ENCODE data around the gene C12orf54.
"Not testable (repeated sequence)": the region's sequence is repeated elsewhere in the genome, so short reads cannot be mapped to it uniquely, and the experiment has no call there.

The C12orf54 gene

DNA sequence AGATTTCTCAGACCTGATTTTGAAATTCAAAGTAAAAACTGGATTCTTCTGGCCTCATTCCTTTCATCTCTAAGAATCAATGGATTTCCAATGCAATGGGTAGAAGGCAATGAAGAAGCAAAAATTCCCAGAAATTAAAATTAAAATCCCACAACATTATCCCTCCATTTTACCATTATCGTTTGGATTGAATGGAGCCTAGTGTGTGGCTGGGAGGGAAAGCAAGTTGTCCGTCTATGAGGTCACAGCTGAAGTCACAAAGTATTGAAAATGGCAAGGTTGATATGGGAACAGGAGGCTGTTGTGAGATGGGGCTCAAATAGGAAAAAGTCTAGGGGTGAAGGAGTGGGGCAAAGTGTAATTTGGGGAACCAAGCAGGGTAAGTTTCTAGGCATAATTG is at the start of gene C12orf54:
C12orf54 (plus strand) TSS at position 301 of the 400 bp plus-strand sequence. CDS start 799 bp downstream, outside the sequence.
- DNase-seq (ENCODE audit: extremely low spot score), result no peak
- ChIA-PET POLR2A (no interaction called here), CTCF (no interaction called here)
- TF ChIP-seq, protein P1, sequence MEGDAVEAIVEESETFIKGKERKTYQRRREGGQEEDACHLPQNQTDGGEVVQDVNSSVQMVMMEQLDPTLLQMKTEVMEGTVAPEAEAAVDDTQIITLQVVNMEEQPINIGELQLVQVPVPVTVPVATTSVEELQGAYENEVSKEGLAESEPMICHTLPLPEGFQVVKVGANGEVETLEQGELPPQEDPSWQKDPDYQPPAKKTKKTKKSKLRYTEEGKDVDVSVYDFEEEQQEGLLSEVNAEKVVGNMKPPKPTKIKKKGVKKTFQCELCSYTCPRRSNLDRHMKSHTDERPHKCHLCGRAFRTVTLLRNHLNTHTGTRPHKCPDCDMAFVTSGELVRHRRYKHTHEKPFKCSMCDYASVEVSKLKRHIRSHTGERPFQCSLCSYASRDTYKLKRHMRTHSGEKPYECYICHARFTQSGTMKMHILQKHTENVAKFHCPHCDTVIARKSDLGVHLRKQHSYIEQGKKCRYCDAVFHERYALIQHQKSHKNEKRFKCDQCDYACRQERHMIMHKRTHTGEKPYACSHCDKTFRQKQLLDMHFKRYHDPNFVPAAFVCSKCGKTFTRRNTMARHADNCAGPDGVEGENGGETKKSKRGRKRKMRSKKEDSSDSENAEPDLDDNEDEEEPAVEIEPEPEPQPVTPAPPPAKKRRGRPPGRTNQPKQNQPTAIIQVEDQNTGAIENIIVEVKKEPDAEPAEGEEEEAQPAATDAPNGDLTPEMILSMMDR (IDR thresholded peaks at IDR 0.05; ENCODE audit: control extremely low read depth, extremely low read depth, low read depth, missing control alignments), result no peak

DNA sequence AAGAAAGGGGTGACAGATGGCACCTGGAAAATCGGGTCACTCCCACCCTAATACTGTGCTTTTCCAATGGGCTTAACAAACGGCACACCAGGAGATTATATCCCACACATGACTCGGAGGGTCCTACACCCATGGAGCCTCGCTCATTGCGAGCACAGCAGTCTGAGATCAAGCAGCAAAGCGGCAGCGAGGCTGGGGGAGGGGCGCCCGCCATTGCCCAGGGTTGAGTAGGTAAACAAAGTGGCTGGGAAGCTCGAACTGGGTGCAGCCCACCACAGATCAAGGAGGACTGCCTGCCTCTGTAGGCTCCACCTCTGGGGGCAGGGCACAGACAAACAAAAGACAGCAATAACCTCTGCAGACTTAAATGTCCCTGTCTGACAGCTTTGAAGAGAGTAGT is 48.3 kb upstream of the C12orf54 start:
- CTCF ChIA-PET; DNase-seq (ENCODE audit: extremely low spot score); POLR2A ChIA-PET: not testable (repeated sequence)

DNA sequence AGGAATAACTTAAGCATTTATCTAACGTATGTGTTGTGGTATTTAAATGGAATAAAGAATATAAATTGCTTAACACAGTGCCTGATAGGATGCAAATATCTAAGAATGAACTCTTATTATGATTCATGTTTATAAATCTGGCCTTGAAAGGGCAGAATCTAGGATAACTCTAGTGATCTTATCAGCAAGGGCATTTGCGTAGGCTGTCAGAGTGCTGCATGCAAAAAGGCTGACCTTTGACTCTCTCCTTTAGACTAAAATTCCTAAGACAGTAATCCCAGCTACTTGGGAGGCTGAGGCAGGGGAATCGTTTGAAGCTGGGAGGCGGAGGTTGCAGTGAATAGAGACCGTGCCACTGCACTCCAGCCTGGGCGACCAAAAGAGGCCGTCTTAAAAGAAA is 41.2 kb upstream of the C12orf54 start:
- DNase-seq (ENCODE audit: extremely low spot score), result no peak
- ChIA-PET CTCF (no interaction called here), POLR2A (no interaction called here)
- TF ChIP-seq, protein P1 (IDR thresholded peaks at IDR 0.05; ENCODE audit: control extremely low read depth, extremely low read depth, low read depth, missing control alignments), result no peak

DNA sequence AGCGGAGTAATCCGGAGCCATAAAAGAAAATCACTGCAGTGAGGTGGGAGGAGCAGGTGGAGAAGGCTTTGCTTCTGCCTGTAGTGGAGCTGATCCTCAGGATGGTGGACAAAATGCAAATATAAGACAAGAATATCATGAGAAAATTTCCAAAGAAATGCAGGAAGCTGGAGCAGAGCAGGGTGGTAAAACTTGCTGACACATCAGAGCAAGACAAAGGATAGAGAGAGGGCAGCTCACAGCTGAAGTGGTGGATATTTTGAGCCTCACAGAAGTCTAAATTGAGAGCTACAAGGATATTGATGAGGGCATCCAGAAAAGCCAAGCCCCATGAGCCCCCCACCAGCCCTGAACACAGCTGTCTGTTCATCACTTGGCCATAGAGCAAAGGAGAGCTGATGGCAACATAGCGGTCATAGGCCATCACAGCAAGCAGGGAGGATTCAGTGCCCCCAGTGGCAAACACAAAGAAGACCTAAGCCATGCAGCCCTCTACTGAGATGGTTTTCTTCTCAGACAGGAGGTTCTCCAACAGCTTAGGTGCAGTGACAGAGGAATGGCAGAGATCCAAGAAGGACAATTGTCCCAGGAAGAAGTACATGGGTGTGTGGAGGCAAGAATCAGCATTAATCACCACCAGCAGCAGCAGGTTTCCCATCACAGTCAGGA is 40.0 kb upstream of the C12orf54 start:
- ChIA-PET POLR2A (no interaction called here), CTCF (interaction anchor here (0.7 to 1.2 kb wide), 2 partner anchors 13 to 15 kb away, joined by 3 read pairs; no protein-coding TSS in a partner anchor)
- TF ChIP-seq, protein P1 (IDR thresholded peaks at IDR 0.05; ENCODE audit: control extremely low read depth, extremely low read depth, low read depth, missing control alignments), result no peak
- no peak for DNase-seq (ENCODE audit: extremely low spot score)

DNA sequence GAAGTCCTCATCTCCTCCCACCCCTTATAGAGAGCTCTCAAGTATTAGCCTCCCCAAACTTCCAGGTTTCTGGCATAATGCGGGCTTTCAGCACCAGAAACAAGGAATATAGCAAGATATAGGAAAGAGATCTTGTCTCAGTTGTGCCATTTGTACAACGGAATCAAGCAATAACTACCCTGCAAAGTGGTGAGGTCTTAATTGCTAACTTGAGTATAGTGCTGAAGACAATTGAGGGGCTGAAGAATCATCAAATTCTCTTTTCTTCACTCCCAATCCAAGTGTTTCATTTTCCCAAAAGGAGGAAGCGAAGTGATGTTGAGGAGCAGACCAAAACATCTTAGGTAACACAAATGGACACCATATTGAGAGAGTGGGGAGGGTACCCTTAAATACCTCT is 36.8 kb upstream of the C12orf54 start:
- ChIA-PET POLR2A (no interaction called here), CTCF (no interaction called here)
- no peak for DNase-seq (ENCODE audit: extremely low spot score)
- TF ChIP-seq, protein P1 (IDR thresholded peaks at IDR 0.05; ENCODE audit: control extremely low read depth, extremely low read depth, low read depth, missing control alignments), result no peak

DNA sequence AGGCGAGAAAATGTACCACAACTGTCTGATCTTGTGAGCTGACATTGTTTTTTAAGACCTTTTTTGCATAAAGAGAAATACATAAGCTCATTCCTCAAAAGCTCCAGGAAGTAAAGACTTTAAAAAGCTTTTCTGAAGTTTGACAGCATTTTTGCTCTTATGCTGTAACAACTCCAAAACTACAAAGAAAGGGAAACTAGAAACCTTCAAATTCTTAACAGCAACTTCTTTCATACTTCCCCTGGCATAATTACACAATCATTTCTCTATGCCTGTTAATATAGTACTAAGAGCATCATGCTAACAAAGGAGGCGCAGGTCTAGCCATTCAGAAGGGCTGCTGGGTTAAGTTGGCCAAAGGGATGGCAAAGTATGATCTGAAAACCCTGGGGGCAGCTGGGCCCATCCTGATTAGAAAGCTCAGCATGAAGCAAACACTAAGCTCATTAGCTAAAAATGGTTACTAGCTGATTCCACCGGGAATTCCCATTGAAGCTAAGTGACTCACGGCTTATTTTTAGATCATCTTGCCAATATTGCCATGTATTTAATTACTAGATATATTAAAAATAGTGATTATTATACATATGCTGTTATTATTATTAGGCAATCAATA is 36.0 kb upstream of the C12orf54 start:
- TF ChIP-seq, protein P1 (IDR thresholded peaks at IDR 0.05; ENCODE audit: control extremely low read depth, extremely low read depth, low read depth, missing control alignments), result no peak
- ChIA-PET POLR2A (no interaction called here), CTCF (interaction anchor here (1.1 kb wide), 1 partner anchor 9 kb away, joined by 3 read pairs; no protein-coding TSS in a partner anchor)
- no peak for DNase-seq (ENCODE audit: extremely low spot score)

DNA sequence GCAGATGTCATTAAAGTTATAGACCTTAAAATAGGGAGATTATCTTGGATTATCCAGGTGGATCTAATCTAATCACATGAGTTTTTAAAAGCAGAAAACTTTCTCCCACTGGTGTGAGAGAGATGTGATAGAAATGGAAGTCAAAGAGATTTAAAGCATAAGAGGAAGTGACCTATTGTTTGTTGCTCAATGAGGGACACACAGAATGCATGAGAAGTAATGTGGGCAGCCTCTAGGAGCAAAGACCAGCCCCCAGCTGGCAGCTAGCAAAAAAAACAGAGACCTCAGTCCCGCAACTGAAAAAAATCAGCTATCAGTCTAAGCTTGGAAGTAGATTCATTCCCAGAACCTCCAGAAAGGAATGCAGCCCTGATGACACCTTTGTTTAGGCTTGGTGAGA is 34.5 kb upstream of the C12orf54 start:
- TF ChIP-seq, protein P1 (IDR thresholded peaks at IDR 0.05; ENCODE audit: control extremely low read depth, extremely low read depth, low read depth, missing control alignments), result no peak
- CTCF ChIA-PET, result interaction anchor here (1.6 to 2.0 kb wide), 2 partner anchors 11 to 39 kb away, joined by 4 to 5 read pairs; no protein-coding TSS in a partner anchor
- POLR2A ChIA-PET, result no interaction called here
- DNase-seq (ENCODE audit: extremely low spot score), result no peak

Measured in GM10248 (cell line).